ENCODE data around the gene PGP. TPM values are rescaled to one million over a fixed set of nuclear protein-coding genes. Genes with fewer than 3 reads are reported as not detected.
"Not testable (repeated sequence)": the region's sequence is repeated elsewhere in the genome, so short reads cannot be mapped to it uniquely, and the experiment has no call there.

Gene PGP
- total and polyA plus RNA-seq, 2 of the 4 experiments (the other 2 are of a cell fraction), result 4.1 to 9.4 TPM

- H4K5ac ChIP-seq (ENCODE audit: low read depth, low read length); H4K91ac ChIP-seq (ENCODE audit: insufficient read depth, low read depth, low read length); H2AK9ac ChIP-seq (replicated peaks; ENCODE audit: low read depth, low read length, poor library complexity); H3K27me3 ChIP-seq (ENCODE audit: control insufficient read depth, insufficient read depth, low read length); H3K23ac ChIP-seq (ENCODE audit: low read depth, low read length); H3K4me3 ChIP-seq (ENCODE audit: insufficient read depth, low read depth, low read length); H3K9me3 ChIP-seq (ENCODE audit: control insufficient read depth, insufficient read depth, low read length); CTCF ChIA-PET; H3K4ac ChIP-seq (ENCODE audit: low read depth, low read length); ATAC-seq (ENCODE audit: low read depth); H2BK20ac ChIP-seq (ENCODE audit: low read depth, low read length); dilution Hi-C loops (cut with HindIII; ENCODE audit: low sequenced_read_pairs, unreplicated experiment); H2BK5ac ChIP-seq (ENCODE audit: low read depth, low read length, poor library complexity, severe bottlenecking); H3K18ac ChIP-seq (ENCODE audit: low read depth, low read length); H3K27ac ChIP-seq (ENCODE audit: insufficient read depth, low read length); H2BK120ac ChIP-seq (ENCODE audit: low read depth, low read length); H2AFZ ChIP-seq (replicated peaks; ENCODE audit: low read length, poor library complexity); H3K4me1 ChIP-seq (ENCODE audit: control insufficient read depth, insufficient read depth, low read length); POLR2A ChIA-PET (ENCODE audit: unreplicated experiment); H3K56ac ChIP-seq (ENCODE audit: extremely low read depth, insufficient read depth, low read length); H2BK15ac ChIP-seq (ENCODE audit: low read depth, low read length); H3K14ac ChIP-seq (replicated peaks; ENCODE audit: low read depth, low read length); BruUV-seq (replicated peaks); intact Hi-C loops (cut with micrococcal nuclease); H3K9ac ChIP-seq (ENCODE audit: low read depth, low read length); H3K4me2 ChIP-seq (ENCODE audit: low read depth, low read length); H2AK5ac ChIP-seq (ENCODE audit: low read depth, low read length); H3K9me1 ChIP-seq (ENCODE audit: insufficient read depth, low read length); DNase-seq; H4K8ac ChIP-seq (ENCODE audit: low read depth in 2 of 2, low read length in 2 of 2): not testable (repeated sequence)
- Histone ChIP-seq H4K20me1 (ENCODE audit: insufficient read depth, low read length) (peaks cover 29% of the 10 kb centered on the region), H3K36me3 (ENCODE audit: control insufficient read depth, insufficient read depth, low read length) (peaks cover 61% of the 10 kb centered on the region), H3K79me1 (ENCODE audit: low read depth in 1 of 2, low read length in 2 of 2) (peaks cover 27 to 46% of the 10 kb centered on the region in 2 experiments)
- in situ Hi-C loops (cut with MboI; ENCODE audit: low sequenced_read_pairs), result loop anchor here (10.0 kb wide), 1 partner anchor 246 kb away; no protein-coding TSS in a partner anchor
- 100% methylated on average over 2 of the region's 7 CpGs; no CpG with 5 or more reads in 1 of the 2 experiments for WGBS, 2 experiments (ENCODE audit: extremely low coverage in 2 of 2, insufficient read length in 1 of 2)
These were observed 43.9 kb upstream of the PGP start for GRCh38 chr16:2258530-2258929.
